ENCODE results near the gene MBTPS1. TPM values are rescaled to one million over a fixed set of nuclear protein-coding genes. Genes with fewer than 3 reads are reported as not detected.

Gene MBTPS1
- total and polyA plus RNA-seq, 3 experiments from 2014 or later: 38.3 to 64.7 (median 45.0) TPM

- peaks cover 9 to 49% of the 10 kb centered on the region in 2 donors for H3K27me3 Mint-ChIP-seq
- ChIA-PET POLR2A (no interaction called here), CTCF (no interaction called here)
- H3K4me3 Mint-ChIP-seq: no peak overlapping the region
- H3K9me3 Mint-ChIP-seq: no peaks in the 10 kb centered on the region
- no peaks in the 10 kb centered on the region for H3K36me3 Mint-ChIP-seq
- Histone ChIP-seq H3K4me1 (ENCODE audit: insufficient read depth, low read length) (no peaks in the 10 kb centered on the region), H3K36me3 (ENCODE audit: insufficient read depth, low read length) (no peaks in the 10 kb centered on the region), H3K9me3 (ENCODE audit: low read length) (no peaks in the 10 kb centered on the region), H3K4me3 (ENCODE audit: low read length) (no peak overlapping the region), H3K27me3 (ENCODE audit: insufficient read depth, low read length, poor library complexity, severe bottlenecking) (peaks cover 4% of the 10 kb centered on the region), H3K27ac (ENCODE audit: low read depth, low read length) (no peak overlapping the region)
- no peak for DNase-seq
- H3K27ac Mint-ChIP-seq: no peak overlapping the region
- H3K4me1 Mint-ChIP-seq: no peaks in the 10 kb centered on the region
Measured at GRCh38 chr16:84155226-84155625, 38.5 kb upstream of the MBTPS1 start.

- POLR2A ChIA-PET: no interaction called here
- DNase-seq: no peak
- peaks cover 4% of the 10 kb centered on the region for H3K27me3 ChIP-seq (ENCODE audit: insufficient read depth, low read length, poor library complexity, severe bottlenecking)
- Mint-ChIP-seq H3K36me3 (no peaks in the 10 kb centered on the region), H3K27me3 (peaks cover 5 to 46% of the 10 kb centered on the region in 2 donors), H3K9me3 (no peaks in the 10 kb centered on the region), H3K27ac (no peak overlapping the region), H3K4me3 (no peak overlapping the region), H3K4me1 (no peaks in the 10 kb centered on the region)
- CTCF ChIA-PET: no interaction called here
- no peaks in the 10 kb centered on the region for H3K36me3 ChIP-seq (ENCODE audit: insufficient read depth, low read length)
- no peak overlapping the region for H3K4me3 ChIP-seq (ENCODE audit: low read length)
- H3K27ac ChIP-seq (ENCODE audit: low read depth, low read length): no peak overlapping the region
- H3K4me1 ChIP-seq (ENCODE audit: insufficient read depth, low read length): no peaks in the 10 kb centered on the region
- no peaks in the 10 kb centered on the region for H3K9me3 ChIP-seq (ENCODE audit: low read length)
Measured at GRCh38 chr16:84153660-84154214, 37.0 kb upstream of the MBTPS1 start.

- no peaks in the 10 kb centered on the region for H3K4me1 Mint-ChIP-seq
- Histone ChIP-seq H3K27ac (ENCODE audit: low read depth, low read length) (no peak overlapping the region), H3K4me3 (ENCODE audit: low read length) (no peak overlapping the region), H3K4me1 (ENCODE audit: insufficient read depth, low read length) (no peaks in the 10 kb centered on the region), H3K36me3 (ENCODE audit: insufficient read depth, low read length) (no peaks in the 10 kb centered on the region), H3K27me3 (ENCODE audit: insufficient read depth, low read length, poor library complexity, severe bottlenecking) (peaks cover 5% of the 10 kb centered on the region), H3K9me3 (ENCODE audit: low read length) (no peaks in the 10 kb centered on the region)
- ChIA-PET CTCF (interaction anchor here (1.5 kb wide), 1 partner anchor 36 kb away, joined by 5 read pairs; the partner anchor contains the start of gene TAF1C), POLR2A (no interaction called here)
- H3K36me3 Mint-ChIP-seq: no peaks in the 10 kb centered on the region
- H3K9me3 Mint-ChIP-seq: no peaks in the 10 kb centered on the region
- H3K27me3 Mint-ChIP-seq: peaks cover 0 to 38% of the 10 kb centered on the region in 2 donors
- no peak overlapping the region for H3K4me3 Mint-ChIP-seq
- no peak overlapping the region for H3K27ac Mint-ChIP-seq
- no peak for DNase-seq
Measured at GRCh38 chr16:84150926-84151325, 34.2 kb upstream of the MBTPS1 start.

GRCh38 chr16:84144859-84145639 lies 28.3 kb upstream of the MBTPS1 start, which contains the start of the genes DNAAF1 and HSDL1:
Gene DNAAF1 (plus strand): TSS chr16:84145308. CDS start chr16:84145441, 133 bp downstream.
Gene HSDL1 (minus strand): TSS chr16:84145177. CDS start chr16:84131321, 13,856 bp downstream.
- H3K27me3 ChIP-seq (ENCODE audit: insufficient read depth, low read length, poor library complexity, severe bottlenecking): peaks cover 5% of the 10 kb centered on the region
- Mint-ChIP-seq H3K36me3 (peaks cover 0 to 5% (median 0%) of the 10 kb centered on the region in 3 donors), H3K9me3 (no peaks in the 10 kb centered on the region), H3K27ac (peak within 1 kb of the TSS; percentile 84 to 97 (median 90)), H3K27me3 (peaks cover 0 to 13% of the 10 kb centered on the region in 2 donors), H3K4me3 (peak within 1 kb of the TSS; percentile 90 to 98 (median 95)), H3K4me1 (peaks cover 15 to 29% (median 21%) of the 10 kb centered on the region in 3 donors)
- ChIA-PET POLR2A (interaction anchor here (0.6 to 2.8 kb wide), 2 partner anchors 29 to 316 kb away, joined by 3 to 24 read pairs; partner anchors contain the start of gene MBTPS1), CTCF (interaction anchor here (1.0 to 1.1 kb wide), 2 partner anchors 11 to 28 kb away, joined by 5 to 6 read pairs; partner anchors contain the start of gene MBTPS1)
- H3K4me3 ChIP-seq (ENCODE audit: low read length): peak within 1 kb of the TSS; percentile 77
- peaks cover 15% of the 10 kb centered on the region for H3K4me1 ChIP-seq (ENCODE audit: insufficient read depth, low read length)
- H3K36me3 ChIP-seq (ENCODE audit: insufficient read depth, low read length): no peaks in the 10 kb centered on the region
- peak within 1 kb of the TSS; percentile 70 for H3K27ac ChIP-seq (ENCODE audit: low read depth, low read length)
- peak; percentile 91 to 95 (median 95) for DNase-seq
- no peaks in the 10 kb centered on the region for H3K9me3 ChIP-seq (ENCODE audit: low read length)

GRCh38 chr16:84144209-84144858 lies 27.6 kb upstream of the MBTPS1 start:
- CTCF ChIA-PET: interaction anchor here (1.1 kb wide), 1 partner anchor 28 kb away, joined by 6 read pairs; the partner anchor contains the start of gene MBTPS1
- H3K4me3 Mint-ChIP-seq: peak overlapping the region; percentile 90 to 98 (median 95)
- H3K36me3 ChIP-seq (ENCODE audit: insufficient read depth, low read length): no peaks in the 10 kb centered on the region
- H3K9me3 Mint-ChIP-seq: no peaks in the 10 kb centered on the region
- H3K4me1 Mint-ChIP-seq: peaks cover 16 to 30% (median 26%) of the 10 kb centered on the region in 3 donors
- DNase-seq: peak; percentile 37 to 66 (median 44)
- peaks cover 15% of the 10 kb centered on the region for H3K4me1 ChIP-seq (ENCODE audit: insufficient read depth, low read length)
- peaks cover 0 to 9% of the 10 kb centered on the region in 2 donors for H3K27me3 Mint-ChIP-seq
- POLR2A ChIA-PET: interaction anchor here (0.6 to 2.8 kb wide), 2 partner anchors 28 to 315 kb away, joined by 3 to 24 read pairs; partner anchors contain the start of gene MBTPS1
- peaks cover 5% of the 10 kb centered on the region for H3K27me3 ChIP-seq (ENCODE audit: insufficient read depth, low read length, poor library complexity, severe bottlenecking)
- peak overlapping the region; percentile 84 to 97 (median 90) for H3K27ac Mint-ChIP-seq
- peak overlapping the region; percentile 70 for H3K27ac ChIP-seq (ENCODE audit: low read depth, low read length)
- no peaks in the 10 kb centered on the region for H3K9me3 ChIP-seq (ENCODE audit: low read length)
- peak overlapping the region; percentile 77 for H3K4me3 ChIP-seq (ENCODE audit: low read length)
- peaks cover 0 to 5% (median 0%) of the 10 kb centered on the region in 3 donors for H3K36me3 Mint-ChIP-seq

GRCh38 chr16:84143784-84144199 lies 27.1 kb upstream of the MBTPS1 start:
- H3K27ac Mint-ChIP-seq: peak overlapping the region; percentile 54 to 95 (median 89)
- H3K4me1 Mint-ChIP-seq: peaks cover 22 to 35% (median 32%) of the 10 kb centered on the region in 3 donors
- H3K4me3 ChIP-seq (ENCODE audit: low read length): peak overlapping the region; percentile 77
- H3K9me3 ChIP-seq (ENCODE audit: low read length): no peaks in the 10 kb centered on the region
- peaks cover 17% of the 10 kb centered on the region for H3K4me1 ChIP-seq (ENCODE audit: insufficient read depth, low read length)
- peaks cover 0 to 5% (median 0%) of the 10 kb centered on the region in 3 donors for H3K36me3 Mint-ChIP-seq
- DNase-seq: no peak
- ChIA-PET POLR2A (interaction anchor here (2.8 kb wide), 1 partner anchor 27 kb away, joined by 24 read pairs; the partner anchor contains the start of gene MBTPS1), CTCF (no interaction called here)
- no peak overlapping the region for H3K27ac ChIP-seq (ENCODE audit: low read depth, low read length)
- no peaks in the 10 kb centered on the region for H3K9me3 Mint-ChIP-seq
- H3K4me3 Mint-ChIP-seq: peak overlapping the region; percentile 90 to 98 (median 95)
- peaks cover 5% of the 10 kb centered on the region for H3K27me3 ChIP-seq (ENCODE audit: insufficient read depth, low read length, poor library complexity, severe bottlenecking)
- peaks cover 0 to 5% of the 10 kb centered on the region in 2 donors for H3K27me3 Mint-ChIP-seq
- no peaks in the 10 kb centered on the region for H3K36me3 ChIP-seq (ENCODE audit: insufficient read depth, low read length)

GRCh38 chr16:84143081-84143480 lies 26.3 kb upstream of the MBTPS1 start:
- Mint-ChIP-seq H3K9me3 (no peaks in the 10 kb centered on the region), H3K36me3 (peaks cover 0 to 5% (median 0%) of the 10 kb centered on the region in 3 donors), H3K4me1 (peaks cover 25 to 42% (median 38%) of the 10 kb centered on the region in 3 donors), H3K4me3 (peak overlapping the region; percentile 4 to 98 (median 85)), H3K27me3 (peaks cover 0 to 4% of the 10 kb centered on the region in 2 donors), H3K27ac (peak overlapping the region in 3 of 8 donors; percentile 14 to 75 (median 38))
- Histone ChIP-seq H3K36me3 (ENCODE audit: insufficient read depth, low read length) (no peaks in the 10 kb centered on the region), H3K27me3 (ENCODE audit: insufficient read depth, low read length, poor library complexity, severe bottlenecking) (peaks cover 5% of the 10 kb centered on the region), H3K4me3 (ENCODE audit: low read length) (no peak overlapping the region), H3K9me3 (ENCODE audit: low read length) (no peaks in the 10 kb centered on the region), H3K4me1 (ENCODE audit: insufficient read depth, low read length) (peaks cover 20% of the 10 kb centered on the region), H3K27ac (ENCODE audit: low read depth, low read length) (no peak overlapping the region)
- CTCF ChIA-PET: no interaction called here
- POLR2A ChIA-PET: interaction anchor here (2.8 kb wide), 1 partner anchor 27 kb away, joined by 24 read pairs; the partner anchor contains the start of gene MBTPS1
- DNase-seq: no peak

All from CD8-positive, alpha-beta memory T cell (primary cell).